ENCODE data around the gene LIPA.

DNA sequence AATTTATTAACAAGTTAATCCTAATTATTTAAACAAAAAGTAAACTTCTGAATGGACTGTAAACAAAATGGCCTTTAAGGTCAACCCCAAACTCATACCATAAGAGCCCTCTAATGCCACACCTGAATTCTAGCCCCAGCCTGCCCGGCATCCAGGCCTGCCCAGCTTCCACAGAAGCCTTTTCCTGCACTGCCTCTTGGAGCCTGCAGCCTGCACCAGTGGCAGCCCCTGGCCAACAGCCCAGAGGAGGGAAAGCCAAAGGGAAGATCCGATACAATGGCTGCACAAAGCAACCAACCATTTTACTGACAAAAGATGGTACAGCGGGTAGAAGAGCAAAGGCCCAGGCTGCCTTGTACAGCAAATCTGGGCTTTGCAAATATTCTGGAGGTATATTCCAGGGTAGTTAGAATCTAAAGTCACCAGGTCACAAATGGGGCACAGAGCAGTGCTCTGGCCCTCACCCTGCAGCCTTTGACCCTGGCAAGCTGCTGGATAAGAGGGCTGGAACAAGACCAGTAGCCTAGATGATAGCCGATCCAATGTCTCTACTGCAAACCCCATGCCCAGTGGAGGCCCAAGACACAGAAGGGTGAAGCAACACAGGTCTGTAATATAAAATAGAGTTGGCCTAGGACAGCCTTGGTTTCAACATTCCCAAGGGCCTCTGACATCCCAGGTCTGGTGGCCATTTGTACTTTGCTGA, 31.9 kb downstream of the LIPA start:
- TF ChIP-seq CTCF (IDR thresholded peaks at IDR 0.05) (no peak), POLR2A (IDR thresholded peaks at IDR 0.05) (no peak)
